ENCODE data around the gene DISC1.

- TF ChIP-seq CTCF (IDR thresholded peaks at IDR 0.05) (no peak), USF2 (IDR thresholded peaks at IDR 0.05; ENCODE audit: borderline replicate concordance, low read depth, low read length) (no peak), EZH2phosphoT487 (IDR thresholded peaks at IDR 0.05; ENCODE audit: borderline replicate concordance, low read depth) (no peak)
Measured at GRCh38 chr1:231879296-231879695, 252.7 kb downstream of the DISC1 start.

Measured in SK-N-SH (cell line).